ENCODE measurements around the gene ZNF470. TPM values are rescaled to one million over a fixed set of nuclear protein-coding genes. Genes with fewer than 3 reads are reported as not detected.

Gene ZNF470
- total RNA-seq, 1 donor from 2014 or later = 5.7 TPM

- Mint-ChIP-seq H3K27me3 (ENCODE audit: unreplicated experiment) (peaks cover 13% of the 10 kb centered on the region), H3K36me3 (ENCODE audit: low read depth, unreplicated experiment) (peaks cover 48% of the 10 kb centered on the region), H3K27ac (ENCODE audit: unreplicated experiment) (peak within 1 kb of the TSS; percentile 48), H3K4me1 (ENCODE audit: unreplicated experiment) (peaks cover 10% of the 10 kb centered on the region), H3K4me3 (ENCODE audit: unreplicated experiment) (peak within 1 kb of the TSS; percentile 91), H3K9me3 (ENCODE audit: unreplicated experiment) (peaks cover 41% of the 10 kb centered on the region)
- TF ChIP-seq, protein P1, sequence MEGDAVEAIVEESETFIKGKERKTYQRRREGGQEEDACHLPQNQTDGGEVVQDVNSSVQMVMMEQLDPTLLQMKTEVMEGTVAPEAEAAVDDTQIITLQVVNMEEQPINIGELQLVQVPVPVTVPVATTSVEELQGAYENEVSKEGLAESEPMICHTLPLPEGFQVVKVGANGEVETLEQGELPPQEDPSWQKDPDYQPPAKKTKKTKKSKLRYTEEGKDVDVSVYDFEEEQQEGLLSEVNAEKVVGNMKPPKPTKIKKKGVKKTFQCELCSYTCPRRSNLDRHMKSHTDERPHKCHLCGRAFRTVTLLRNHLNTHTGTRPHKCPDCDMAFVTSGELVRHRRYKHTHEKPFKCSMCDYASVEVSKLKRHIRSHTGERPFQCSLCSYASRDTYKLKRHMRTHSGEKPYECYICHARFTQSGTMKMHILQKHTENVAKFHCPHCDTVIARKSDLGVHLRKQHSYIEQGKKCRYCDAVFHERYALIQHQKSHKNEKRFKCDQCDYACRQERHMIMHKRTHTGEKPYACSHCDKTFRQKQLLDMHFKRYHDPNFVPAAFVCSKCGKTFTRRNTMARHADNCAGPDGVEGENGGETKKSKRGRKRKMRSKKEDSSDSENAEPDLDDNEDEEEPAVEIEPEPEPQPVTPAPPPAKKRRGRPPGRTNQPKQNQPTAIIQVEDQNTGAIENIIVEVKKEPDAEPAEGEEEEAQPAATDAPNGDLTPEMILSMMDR (IDR thresholded peaks at IDR 0.05; ENCODE audit: unreplicated experiment) = no peak
- DNase-seq (ENCODE audit: low spot score) = no peak
These were observed 28.5 kb upstream of the ZNF470 start, which contains the start of gene ZFP28 for GRCh38 chr19:56538761-56539263. TSS of gene ZFP28 (plus strand) at chr19:56538948. CDS start at chr19:56539019, 71 bp downstream.

DNA sequence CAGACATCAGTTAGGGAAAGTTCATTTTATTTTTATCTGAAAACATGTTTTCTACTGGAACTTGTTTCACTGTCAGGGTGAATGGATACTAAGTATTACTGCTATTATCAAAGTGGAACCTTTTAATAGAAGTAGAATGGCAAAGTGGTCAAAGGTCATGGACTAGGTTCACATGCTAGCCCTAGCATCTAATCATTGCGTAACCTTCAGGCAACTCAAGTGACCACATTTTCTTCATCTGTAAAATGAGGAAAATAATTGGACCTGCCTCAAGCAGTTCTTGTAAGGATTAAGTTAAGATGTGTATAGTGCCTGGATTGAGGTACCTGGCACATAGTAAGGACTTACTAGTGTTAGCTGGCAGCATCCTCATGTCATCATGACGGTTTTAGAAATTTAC is 23.5 kb upstream of the ZNF470 start:
- peaks cover 14% of the 10 kb centered on the region for H3K27me3 Mint-ChIP-seq (ENCODE audit: unreplicated experiment)
- peaks cover 56% of the 10 kb centered on the region for H3K36me3 Mint-ChIP-seq (ENCODE audit: low read depth, unreplicated experiment)
- H3K27ac Mint-ChIP-seq (ENCODE audit: unreplicated experiment) = no peak overlapping the region
- no peak overlapping the region for H3K4me3 Mint-ChIP-seq (ENCODE audit: unreplicated experiment)
- DNase-seq (ENCODE audit: low spot score) = no peak
- TF ChIP-seq, protein P1 (IDR thresholded peaks at IDR 0.05; ENCODE audit: unreplicated experiment) = no peak
- H3K9me3 Mint-ChIP-seq (ENCODE audit: unreplicated experiment) = peaks cover 32% of the 10 kb centered on the region
- peaks cover 5% of the 10 kb centered on the region for H3K4me1 Mint-ChIP-seq (ENCODE audit: unreplicated experiment)

GRCh38 chr19:56547535-56547934 is 19.7 kb upstream of the ZNF470 start:
- peaks cover 28% of the 10 kb centered on the region for H3K9me3 Mint-ChIP-seq (ENCODE audit: unreplicated experiment)
- no peak overlapping the region for H3K4me3 Mint-ChIP-seq (ENCODE audit: unreplicated experiment)
- peaks cover 47% of the 10 kb centered on the region for H3K36me3 Mint-ChIP-seq (ENCODE audit: low read depth, unreplicated experiment)
- no peak for DNase-seq (ENCODE audit: low spot score)
- H3K27ac Mint-ChIP-seq (ENCODE audit: unreplicated experiment) = no peak overlapping the region
- H3K27me3 Mint-ChIP-seq (ENCODE audit: unreplicated experiment) = peaks cover 8% of the 10 kb centered on the region
- no peaks in the 10 kb centered on the region for H3K4me1 Mint-ChIP-seq (ENCODE audit: unreplicated experiment)
- TF ChIP-seq, protein P1 (IDR thresholded peaks at IDR 0.05; ENCODE audit: unreplicated experiment) = no peak

DNA sequence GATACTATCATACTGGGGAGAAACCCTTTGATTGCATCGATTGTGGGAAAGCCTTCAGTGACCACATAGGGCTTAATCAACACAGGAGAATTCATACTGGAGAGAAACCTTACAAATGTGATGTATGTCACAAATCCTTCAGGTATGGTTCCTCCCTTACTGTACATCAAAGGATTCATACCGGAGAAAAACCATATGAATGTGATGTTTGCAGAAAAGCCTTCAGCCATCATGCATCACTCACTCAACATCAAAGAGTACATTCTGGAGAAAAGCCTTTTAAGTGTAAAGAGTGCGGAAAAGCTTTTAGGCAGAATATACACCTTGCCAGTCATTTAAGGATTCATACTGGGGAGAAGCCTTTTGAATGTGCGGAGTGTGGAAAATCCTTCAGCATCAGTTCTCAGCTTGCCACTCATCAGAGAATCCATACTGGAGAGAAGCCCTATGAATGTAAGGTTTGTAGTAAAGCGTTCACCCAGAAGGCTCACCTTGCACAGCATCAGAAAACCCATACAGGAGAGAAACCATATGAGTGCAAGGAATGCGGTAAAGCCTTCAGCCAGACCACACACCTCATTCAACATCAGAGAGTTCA is 12.9 kb upstream of the ZNF470 start:
- no peak for DNase-seq (ENCODE audit: low spot score)
- Mint-ChIP-seq H3K36me3 (ENCODE audit: low read depth, unreplicated experiment) (peaks cover 41% of the 10 kb centered on the region), H3K27ac (ENCODE audit: unreplicated experiment) (no peak overlapping the region), H3K4me3 (ENCODE audit: unreplicated experiment) (peak overlapping the region; percentile 68), H3K9me3 (ENCODE audit: unreplicated experiment) (peaks cover 33% of the 10 kb centered on the region), H3K4me1 (ENCODE audit: unreplicated experiment) (no peaks in the 10 kb centered on the region), H3K27me3 (ENCODE audit: unreplicated experiment) (peaks cover 1% of the 10 kb centered on the region)
- TF ChIP-seq, protein P1 (IDR thresholded peaks at IDR 0.05; ENCODE audit: unreplicated experiment) = no peak

GRCh38 chr19:56562766-56563165 is 4.5 kb upstream of the ZNF470 start:
- TF ChIP-seq, protein P1 (IDR thresholded peaks at IDR 0.05; ENCODE audit: unreplicated experiment) = no peak
- Mint-ChIP-seq H3K4me1 (ENCODE audit: unreplicated experiment) (no peaks in the 10 kb centered on the region), H3K9me3 (ENCODE audit: unreplicated experiment) (peaks cover 41% of the 10 kb centered on the region), H3K36me3 (ENCODE audit: low read depth, unreplicated experiment) (peaks cover 45% of the 10 kb centered on the region), H3K27ac (ENCODE audit: unreplicated experiment) (no peak overlapping the region), H3K4me3 (ENCODE audit: unreplicated experiment) (no peak overlapping the region), H3K27me3 (ENCODE audit: unreplicated experiment) (peaks cover 6% of the 10 kb centered on the region)
- no peak for DNase-seq (ENCODE audit: low spot score)

Data from endothelial cell (in vitro differentiated cells).